HG03139 (cell line): Measurements from ENCODE around the gene ITGB6.

Experiments used
- ATAC-seq: cut with Tn5 transposase; IDR thresholded peaks from one replicate; pipeline ENCODE4 v1.9.1; 2021; ENCODE audit not compliant: unreplicated experiment

Gene ITGB6

DNA sequence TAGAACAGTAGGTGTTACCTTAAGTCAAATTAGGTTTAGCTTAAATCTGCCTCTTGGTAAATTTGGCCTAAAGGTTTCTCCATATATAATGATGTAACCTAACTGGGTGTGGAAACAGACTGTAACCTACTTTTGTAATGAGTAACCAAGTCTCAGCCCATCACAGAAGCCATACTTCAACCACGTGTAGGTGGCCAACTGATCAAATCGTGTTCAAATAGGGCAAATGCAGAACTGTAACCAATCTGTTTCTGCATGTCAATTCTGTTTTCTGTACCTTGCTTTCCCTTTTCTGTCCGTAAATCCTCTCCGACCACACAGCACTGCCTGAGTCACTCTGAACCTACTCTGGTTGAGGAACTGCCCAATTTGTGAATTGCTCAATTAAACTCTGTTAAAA is 103.7 kb downstream of the ITGB6 start:
- no peak for ATAC-seq

DNA sequence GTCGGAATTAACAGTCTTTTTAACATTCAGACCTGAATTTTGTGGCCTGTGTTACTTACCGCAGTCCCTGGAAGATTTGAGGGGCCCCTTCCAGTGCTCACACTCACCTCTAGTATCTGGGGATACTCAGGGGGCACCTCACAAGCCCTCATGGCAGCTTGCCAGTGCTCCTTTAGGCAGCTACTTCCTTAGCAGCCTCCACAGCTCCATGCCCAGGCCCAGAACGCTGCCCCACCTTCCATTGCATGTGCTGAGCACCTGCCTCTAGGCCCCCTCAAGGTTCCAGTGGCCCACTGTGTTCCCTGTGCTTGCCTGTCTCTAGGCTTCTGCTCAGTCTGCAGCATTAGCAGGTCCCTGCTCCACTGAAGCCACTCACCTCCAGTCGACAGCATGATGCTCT is 107.6 kb downstream of the ITGB6 start:
- no peak for ATAC-seq

DNA sequence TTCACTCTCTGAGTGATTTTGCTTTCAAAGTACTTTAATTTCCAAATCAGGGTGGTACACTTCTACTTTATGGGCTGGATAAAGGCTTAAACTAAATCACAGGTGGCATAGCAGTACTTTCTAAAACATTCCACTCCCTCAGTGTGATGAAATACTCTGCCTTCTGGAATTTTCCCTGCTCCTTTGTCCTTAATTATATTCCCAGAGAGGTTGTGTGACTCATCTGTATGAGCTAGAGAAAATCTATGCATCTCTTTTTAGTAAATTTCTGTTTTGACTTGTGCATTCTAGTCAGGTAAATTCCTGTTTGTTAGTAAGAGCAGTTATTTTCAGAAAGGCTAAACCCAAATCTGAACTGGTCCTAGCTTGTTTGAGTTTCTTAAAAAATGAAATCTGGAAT is 108.7 kb downstream of the ITGB6 start:
- no peak for ATAC-seq

DNA sequence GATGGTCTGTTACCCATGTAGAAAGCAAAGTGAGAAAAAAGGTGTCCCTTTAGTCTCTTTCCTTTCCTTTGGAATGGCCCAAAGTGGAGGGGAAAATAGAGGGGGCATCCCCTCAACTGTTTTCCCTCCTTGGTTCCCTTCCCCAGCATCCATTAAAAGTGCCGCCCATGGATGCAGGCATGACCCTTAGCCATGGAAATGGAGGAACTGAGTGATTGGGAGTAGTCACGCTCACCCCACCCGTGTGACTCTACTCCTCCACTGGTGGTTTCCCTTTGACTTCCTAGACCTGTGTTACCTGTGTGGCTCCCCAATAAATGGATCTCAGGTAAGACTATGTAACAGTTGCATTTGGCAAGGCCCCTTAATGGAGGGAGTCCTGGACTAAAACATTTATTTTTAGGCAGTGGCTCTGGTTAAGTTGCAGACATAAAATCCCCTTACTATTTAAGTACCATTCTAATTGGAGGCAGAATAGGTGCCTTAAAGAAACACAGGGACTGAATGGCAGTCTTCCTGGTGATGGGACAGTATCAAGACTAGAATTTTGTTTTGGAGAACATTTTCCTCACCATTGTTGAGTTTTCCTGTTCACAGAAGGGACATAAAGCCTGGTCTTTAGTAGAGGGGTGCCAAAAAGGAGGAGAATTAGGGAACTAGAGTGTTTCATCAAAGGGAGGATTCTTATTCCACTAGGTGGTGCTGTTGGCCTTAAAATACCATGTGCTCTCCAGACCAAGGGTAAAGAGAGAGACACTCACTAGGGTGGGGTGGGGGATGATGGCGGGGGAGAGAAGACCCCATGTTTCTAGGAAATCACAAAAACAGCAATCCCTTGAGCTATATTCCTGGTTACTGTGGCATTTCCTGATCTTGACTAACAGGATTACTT is 112.0 kb downstream of the ITGB6 start:
- no peak for ATAC-seq

DNA sequence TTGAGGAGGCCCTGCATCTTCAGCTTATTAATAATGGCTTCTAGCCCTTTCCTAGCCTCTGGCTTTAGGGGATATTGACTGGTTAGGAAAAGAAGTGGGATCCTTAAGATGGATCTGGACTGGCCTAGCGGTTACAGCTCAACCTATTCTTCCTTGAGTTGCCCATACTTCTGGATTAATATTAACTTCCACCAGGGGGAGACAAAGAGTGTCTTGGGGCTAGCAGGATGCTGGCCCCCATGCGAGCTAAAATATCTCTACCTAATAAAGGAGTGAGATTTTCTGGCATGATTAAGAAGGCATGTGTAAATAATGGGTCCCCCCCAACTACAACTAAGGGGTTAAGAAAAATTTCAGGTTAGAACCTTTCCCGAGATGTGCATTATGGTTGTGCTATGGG is 114.4 kb downstream of the ITGB6 start:
- no peak for ATAC-seq

DNA sequence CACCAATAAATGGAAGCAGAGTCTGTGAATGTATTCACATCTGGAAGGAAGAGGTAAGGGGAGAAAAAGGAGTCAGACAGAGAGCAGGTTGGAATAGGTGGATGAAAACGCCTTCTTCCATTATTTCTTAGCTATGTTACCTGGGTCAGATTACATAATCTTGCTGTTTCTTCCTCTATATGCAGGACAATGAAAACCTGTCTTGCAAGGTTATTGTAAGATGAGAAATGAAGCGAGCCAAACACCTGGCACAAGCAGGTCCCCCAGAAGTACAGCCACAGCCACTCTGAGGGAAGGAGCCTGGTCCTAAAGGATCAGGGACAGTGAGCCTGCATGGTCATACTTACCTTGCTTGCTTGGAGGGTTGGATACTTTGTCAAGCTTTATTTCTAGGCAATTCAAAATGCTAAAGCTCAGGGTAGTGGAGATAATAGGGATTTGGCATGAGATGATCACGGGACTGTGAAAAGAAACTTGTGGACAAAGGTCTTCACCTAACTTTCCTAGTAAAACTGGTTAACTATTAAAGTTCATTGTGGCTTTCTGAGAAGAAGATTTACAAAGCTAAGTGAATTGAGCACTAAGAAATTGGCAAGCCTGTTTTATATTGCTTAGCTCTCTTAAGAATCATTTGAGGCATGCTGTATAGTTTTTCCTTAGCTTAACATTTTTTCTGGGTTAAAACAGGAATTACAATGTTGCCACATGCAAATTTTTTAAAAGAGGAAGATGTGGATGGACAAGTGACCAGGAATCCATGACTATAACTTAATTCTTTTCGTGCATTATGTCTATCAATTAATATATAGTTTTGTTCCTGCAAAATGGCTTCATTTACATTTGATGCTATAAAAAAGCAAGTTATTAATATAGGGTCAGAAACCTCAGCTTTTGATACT is 121.9 kb downstream of the ITGB6 start:
- ATAC-seq: no peak

DNA sequence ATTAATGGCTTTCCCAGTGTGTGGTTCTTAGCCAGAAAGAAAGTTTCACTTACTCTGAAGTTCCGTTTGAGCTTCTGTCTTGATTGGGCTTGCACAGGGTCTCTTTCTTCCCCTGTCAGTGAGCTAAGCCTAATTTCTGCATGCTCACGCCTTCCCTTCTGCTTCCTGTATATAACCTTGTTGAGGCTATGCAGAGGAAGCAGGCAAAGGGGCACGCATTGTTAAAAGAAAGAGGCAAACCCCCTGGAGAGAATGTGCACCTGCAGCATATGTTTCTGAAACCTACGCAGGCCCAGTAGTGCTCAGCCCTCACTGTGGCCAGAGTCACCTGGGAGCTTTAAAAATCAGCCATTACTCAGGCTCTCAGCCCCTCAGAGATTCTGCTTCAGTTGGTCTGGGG is 123.2 kb downstream of the ITGB6 start:
- ATAC-seq: no peak

DNA sequence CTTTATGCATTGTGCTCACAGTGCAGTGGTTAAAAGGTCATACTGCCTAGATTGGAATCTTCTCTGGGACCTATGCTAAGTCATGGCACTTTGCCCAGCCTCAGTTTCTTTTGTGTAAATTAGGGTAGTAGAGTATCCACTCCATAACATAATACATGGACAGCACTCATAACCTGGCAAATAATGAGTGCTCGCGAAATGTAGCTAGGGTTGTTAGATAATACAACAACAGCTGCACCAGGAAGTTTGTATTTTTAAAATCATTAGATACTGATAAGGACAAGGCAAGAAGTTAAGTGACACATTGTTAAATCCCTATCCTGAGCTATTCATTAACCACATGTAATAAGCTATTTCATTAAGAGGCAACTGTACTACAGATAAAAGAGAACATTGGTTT is 123.8 kb downstream of the ITGB6 start:
- ATAC-seq: no peak

DNA sequence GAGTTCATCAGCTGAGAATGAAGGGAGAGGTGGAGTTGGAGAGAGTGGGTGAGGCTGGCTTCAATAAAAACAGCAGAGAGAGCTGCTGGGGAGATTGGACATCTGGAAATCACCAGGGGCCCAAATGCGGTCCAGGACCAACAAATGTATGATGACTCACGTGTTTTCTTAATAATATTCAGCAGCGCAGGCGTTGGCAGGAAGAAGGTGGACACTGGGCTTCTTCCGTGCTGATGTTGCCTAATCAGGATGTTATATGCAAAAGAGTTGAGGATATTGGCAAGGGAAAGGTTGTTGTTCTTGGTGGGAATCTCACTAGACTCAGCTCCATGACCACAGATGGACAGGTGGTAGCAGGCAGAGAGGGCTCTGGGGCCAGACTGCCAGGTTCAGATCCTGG is 124.9 kb downstream of the ITGB6 start:
- ATAC-seq: no peak

DNA sequence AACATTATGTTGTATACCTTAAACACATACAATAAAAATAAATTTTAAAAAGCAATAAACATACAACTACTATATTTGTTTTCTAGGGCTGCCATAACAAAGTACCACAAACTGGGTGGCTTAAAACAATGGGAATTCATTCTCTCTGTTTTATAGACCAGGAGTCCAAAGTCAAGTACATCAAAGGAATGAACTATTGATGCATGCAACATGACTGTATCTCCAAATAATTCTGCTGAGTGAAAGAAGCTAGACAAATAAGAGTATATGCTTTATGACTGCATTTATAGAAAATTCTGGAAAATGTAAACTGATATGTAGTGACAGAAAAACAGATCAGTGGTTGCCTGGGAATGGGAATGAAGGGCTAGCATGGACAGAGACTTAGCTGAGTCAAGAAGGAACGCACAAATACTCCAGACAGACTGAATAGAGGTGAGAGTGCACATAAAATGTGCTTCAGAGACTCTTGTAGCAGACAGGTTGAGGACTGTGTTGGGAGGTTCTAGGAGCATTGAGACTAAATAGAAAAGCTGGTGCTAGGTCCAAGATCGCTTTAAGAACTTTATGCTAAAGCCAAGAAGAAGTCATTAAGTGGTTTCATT is 126.7 kb downstream of the ITGB6 start:
- no peak for ATAC-seq

DNA sequence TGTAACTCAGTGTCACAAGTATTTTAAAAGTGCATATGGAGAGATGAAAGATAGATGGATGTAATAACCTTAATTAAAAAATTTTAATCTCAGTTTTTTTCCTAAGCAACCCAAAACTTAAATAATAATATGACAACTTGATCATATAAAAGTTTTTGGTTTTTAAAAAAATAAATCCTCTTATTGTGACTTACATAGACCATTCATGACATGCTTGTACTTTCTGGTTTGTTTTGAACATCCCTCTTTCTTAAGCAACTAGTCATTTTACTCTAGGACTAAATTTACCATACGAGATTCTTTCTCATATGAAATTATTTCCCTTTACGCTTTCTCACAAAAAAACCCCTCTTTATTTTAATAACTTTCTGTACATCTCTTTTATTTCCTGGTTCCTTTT is 131.2 kb downstream of the ITGB6 start:
- ATAC-seq: no peak

DNA sequence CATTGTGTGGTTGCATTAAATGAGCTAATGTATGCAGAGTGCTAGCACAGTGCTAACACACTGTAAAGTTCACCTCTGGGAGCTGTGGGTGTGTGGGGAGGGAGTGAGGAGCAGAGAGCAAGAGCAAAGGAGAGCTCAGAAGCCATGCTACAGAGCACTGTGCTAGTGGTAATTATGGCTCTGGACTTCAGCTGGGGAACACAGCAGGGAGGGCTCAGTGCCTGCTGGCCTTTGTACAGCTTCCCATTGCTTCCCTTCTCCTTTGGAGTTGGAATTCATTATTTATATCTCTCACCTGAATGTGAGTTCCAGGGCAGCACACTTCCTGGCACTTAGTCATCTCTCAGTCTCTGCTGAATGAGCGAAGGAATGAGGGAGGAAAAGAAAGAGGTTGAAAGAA is 135.2 kb downstream of the ITGB6 start:
- no peak for ATAC-seq

DNA sequence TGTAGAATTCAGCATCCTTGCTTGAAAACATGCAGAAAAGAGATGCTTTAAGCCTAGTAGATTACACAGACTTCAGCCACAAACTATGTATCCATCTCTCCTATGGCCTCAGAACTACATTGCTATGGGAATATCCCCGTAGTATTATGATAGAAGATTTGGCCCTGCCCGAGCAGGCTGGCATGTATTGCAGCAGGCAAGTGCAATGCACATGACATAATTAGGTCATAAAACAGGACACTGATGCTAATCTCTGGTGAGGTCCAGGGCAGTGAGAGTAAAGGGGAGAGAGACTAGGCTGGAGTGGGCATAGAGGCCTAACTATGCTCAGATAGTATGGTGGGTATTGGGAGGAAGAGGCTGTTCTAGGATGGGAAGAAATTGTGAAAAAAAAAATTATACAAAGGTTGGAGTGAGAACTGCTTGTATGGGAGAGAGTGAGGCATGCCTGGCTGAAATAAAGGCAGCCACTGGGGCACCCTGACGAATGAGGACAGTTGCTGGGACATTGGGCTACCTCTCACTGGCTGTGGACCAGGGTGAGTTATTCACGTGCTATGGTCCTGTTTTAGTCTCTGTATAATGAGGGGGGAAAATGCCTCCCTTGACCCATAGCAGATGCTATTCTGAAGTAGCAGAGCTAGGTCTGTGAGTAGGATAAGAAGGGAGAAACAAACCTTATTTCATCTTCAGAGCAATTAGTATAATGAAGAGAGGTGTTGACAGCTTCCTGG is 136.0 kb downstream of the ITGB6 start:
- ATAC-seq: no peak

DNA sequence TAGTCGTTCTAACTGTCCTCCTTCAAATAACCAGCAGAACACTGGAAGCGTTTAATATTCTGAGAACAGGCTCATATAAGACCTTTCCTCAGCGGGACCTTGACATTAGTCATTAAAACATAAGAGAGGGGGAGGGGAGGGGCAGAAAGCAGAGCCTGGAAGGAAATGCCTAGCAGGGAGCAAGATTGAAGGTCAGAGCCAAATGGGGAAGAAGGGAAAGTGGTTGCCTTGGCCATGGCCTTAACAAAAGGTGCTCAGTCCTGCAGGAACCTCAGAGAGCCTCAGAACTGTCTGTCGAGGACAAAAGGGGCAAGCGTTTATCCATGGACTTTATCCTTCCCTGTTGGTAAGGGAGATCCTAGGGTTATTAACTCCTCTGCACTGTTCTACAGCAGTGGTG is 136.8 kb downstream of the ITGB6 start:
- ATAC-seq: no peak

DNA sequence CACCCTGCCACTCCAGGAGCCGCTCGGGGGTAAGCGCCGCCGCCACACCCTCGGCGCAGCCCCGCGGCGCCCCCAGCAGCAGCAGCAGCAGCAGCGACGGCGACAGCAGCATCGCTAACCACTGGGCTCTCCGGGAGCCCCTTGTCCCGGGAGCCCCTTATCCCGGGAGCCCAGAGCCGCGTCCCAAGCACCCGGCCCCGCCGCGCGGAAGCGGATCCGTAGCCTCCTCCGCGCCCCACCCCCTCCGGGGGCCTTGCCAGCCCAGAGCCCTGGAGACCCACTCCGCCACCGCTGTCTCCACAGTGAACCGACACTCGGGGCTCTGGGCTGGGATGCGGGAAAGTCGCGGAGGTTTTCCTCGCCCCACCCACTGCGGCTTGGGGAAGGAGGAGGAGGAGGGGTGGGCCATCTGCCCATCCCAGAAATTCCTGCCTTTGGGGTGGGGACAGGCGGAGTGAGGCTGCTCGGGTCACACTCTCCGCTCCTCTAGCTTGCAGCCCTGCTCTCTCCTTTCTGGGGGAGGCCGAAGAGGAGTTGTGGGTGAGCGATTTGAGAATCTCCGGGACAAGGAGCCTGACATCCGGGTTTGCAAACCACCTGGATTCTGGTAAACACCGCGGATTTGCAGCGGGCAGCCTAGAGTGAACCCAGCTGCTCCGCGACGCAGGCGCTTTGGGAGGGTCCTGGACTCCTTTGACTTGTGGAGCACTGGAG is 137.6 kb downstream of the ITGB6 start, which contains the start of gene PLA2R1:
PLA2R1 (minus strand) TSS at position 324 of the 714 bp plus-strand sequence; CDS start at position 112, 212 bp downstream.
- no peak for ATAC-seq

DNA sequence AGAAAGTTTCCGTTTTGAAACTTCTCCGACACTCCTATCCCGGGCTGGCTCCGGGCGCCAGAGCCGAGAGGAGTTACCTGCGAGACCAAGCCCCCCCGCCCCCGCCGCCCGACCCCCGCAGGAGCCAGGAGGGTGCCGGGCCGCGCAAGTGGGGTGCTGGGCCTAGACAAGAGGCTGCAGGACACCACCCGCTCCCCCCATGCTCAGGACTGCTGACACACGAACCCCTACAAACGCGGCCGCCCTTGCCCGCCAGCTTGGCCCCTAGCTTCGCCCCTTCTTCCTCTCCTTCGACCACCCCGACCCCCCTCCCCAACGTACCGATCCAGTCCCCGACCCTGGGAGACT is 138.2 kb downstream of the ITGB6 start:
- no peak for ATAC-seq

DNA sequence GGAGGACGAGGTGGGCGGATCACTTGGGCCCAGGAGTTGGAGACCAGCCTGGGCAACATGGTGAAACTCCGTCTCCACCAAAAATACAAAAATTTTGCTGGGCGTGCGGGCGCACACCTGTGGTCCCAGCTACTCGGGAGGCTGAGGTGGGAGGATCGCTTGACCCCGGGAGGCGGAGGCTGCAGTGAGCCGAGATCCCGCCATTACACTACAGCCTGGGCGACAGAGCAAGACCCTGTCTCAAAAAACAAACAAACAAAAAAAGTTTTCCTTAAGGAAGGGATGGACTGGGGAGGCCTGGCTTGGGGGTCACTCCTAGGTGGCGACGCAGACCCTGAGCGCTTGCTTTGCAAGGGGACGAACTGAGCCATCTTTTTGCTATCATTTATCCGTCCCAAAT is 138.5 kb downstream of the ITGB6 start:
- no peak for ATAC-seq

DNA sequence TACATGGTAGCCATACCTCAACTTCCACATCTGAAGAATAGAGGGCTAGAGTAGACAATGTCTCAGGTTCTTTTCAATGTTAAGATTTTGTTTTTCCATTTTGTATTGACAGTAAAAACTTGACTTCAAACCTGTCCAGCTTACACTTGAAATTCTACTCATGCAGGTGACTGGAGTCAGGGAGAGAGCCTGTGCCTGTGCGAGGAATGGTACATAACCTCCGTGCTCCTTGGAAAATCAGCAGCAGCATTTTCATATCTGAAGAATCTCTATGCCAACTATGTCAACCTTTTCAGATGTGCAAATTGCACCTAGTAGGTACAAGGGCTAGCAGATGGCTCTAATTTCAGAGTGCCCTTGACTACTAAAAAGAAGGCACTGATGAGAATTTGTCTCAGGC is 139.8 kb downstream of the ITGB6 start:
- ATAC-seq: no peak

DNA sequence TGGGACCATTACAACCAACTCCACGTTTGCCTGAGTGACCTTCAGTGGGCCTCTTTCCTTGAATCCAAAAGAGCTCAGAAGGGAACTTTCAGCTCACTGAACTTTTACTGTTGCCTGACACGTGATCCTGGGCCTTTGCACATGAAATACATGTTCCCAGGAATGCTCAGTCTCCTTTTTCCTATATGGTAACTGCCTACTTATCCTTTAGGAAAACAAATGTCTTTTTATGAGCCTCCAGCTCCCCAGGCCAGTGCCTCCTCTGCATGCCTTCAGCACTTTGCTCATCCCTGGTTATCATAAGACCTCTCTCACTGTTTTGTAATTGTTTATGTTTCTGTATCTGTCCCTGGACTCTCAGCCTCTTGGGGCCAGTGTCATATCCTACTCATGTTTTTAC is 142.7 kb downstream of the ITGB6 start:
- no peak for ATAC-seq

DNA sequence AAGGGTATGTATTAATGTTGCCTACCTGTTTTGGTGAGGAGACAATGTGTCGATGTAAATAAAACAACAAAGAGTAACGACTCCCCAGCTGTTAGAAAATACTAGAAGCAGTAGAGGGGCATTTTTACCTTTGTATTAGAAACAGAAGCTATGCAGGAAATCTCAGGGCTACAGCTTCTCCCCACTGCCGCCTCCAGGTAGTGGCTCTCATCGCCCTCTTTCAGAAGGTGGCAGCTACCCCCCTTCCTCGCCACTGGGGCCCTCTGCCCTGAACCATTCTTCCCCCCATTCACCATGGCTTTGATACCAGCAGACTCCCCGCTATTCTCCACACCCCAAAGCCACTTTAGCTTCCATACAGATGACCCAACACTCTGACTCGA is 144.4 kb downstream of the ITGB6 start:
- no peak for ATAC-seq
